ENCODE data around the gene EHD2.
"Not testable (repeated sequence)": the region's sequence is repeated elsewhere in the genome, so short reads cannot be mapped to it uniquely, and the experiment has no call there.

The EHD2 gene

DNA sequence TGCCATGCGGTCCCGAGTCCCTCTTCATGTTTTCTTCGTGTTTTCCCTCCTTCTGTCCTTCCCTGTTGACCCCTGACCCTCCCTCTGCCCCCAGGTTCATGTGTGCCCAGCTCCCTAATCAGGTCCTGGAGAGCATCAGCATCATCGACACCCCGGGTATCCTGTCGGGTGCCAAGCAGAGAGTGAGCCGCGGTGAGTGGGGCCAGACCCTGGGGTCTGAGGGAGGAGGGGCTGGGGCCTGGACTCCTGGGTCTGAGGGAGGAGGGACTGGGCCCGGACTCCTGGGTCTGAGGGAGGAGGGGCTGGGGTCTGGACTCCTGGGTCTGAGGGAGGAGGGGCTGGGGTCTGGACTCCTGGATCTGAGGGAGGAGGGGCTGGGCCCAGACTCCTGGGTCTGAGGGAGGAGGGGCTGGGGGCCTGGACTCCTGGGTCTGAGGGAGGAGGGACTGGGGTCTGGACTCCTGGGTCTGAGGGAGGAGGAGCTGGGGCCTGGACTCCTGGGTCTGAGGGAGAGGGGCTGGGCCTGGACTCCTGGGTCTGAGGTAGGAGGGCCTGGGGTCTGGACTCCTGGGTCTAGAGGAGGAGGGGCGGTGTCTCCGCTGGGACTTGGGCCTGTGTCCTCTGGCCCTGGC lies 5.3 kb downstream of the EHD2 start:
- not testable (repeated sequence) for DNase-seq

DNA sequence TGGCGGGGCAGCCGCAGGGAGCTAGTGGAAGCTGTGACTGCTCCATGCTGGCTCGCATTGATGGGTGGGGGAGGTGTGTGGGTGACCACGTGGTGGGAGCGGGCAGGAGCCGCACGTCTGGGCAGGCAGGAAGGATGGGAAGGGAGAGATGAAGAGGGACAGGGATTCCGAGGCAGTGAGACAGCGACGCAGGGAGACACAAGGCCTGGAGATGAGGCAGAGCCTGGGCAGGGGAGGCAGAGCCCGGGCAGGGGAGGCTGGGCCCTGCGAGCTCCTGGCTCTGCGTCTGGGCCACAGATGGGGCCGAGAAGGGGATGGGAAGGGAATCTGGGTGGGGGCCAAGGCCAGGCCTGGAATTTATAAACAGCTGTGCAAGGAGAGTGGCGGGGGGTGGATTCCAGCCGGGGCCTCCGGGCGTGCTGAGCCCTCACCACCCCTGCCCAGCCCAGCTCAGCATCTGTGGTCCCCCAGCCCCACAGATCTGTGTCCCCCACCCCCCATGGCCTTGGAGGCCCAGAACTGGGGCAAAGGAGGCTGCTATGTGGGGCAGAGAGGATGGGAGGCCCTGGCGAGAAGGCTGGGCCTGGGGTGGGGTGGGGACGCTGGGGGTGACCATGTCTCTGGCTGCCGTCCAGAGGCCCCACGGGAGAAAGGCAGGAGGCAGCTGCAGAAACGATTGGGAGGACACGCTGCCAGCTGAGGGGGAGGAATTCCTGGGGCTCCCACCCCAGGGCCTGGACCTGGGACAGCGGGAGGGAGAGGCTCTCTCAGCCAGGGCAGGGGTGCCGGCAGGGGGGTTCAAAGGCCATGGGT lies 6.0 kb downstream of the EHD2 start:
- no peak for DNase-seq

DNA sequence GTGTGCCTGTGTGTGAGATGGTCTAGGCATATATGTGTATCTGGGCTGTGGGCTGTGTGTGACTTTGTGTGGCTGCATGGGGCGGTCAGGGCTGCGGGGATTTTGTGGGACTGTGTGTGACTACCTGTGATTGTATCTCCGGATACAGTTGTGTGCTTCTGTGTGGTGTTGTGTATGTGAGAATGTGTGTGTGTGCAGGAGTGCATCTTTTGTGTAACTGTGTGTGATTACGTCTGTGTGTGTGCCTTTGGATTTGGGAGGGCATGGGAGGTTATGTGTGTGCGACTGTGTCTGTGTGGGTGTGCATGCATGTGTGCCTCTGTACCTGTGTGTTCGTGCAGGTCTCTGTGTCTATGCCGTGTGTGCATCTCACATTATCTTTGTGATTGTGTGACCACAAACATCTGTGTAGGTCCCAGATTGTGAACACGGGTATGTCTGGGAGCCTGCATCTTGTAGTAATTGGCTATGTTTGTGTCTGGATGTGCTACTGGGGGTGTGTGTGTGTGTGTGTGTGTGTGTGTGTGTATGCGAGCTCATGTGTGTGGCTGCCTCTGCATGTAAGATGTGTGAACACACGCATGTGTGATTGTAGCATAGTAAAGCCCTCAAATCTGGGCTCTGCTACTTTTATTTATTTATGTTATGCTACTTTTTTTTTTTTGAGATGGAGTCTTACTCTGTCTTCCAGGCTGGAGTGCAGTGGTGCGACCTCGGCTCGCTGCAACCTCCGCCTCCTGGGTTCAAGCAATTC lies 7.6 kb downstream of the EHD2 start:
- no peak for DNase-seq

DNA sequence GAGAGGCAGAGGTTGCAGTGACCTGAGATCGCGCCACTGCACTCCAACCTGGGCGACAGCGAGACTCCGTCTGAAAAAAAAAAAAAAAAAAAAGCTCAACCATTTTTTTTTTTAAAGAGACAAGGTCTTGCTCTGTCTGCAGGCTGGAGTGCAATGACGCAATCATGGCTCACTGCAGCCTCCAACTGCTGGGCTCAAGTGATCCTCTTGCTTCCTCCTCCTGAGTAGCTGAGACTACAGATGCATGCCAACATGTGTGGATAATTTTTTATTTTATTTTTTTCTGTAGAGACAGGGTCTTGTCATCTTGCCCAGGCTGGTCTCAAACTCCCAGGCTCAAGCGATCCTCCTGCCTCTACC lies 10.3 kb downstream of the EHD2 start:
- no peak for DNase-seq

DNA sequence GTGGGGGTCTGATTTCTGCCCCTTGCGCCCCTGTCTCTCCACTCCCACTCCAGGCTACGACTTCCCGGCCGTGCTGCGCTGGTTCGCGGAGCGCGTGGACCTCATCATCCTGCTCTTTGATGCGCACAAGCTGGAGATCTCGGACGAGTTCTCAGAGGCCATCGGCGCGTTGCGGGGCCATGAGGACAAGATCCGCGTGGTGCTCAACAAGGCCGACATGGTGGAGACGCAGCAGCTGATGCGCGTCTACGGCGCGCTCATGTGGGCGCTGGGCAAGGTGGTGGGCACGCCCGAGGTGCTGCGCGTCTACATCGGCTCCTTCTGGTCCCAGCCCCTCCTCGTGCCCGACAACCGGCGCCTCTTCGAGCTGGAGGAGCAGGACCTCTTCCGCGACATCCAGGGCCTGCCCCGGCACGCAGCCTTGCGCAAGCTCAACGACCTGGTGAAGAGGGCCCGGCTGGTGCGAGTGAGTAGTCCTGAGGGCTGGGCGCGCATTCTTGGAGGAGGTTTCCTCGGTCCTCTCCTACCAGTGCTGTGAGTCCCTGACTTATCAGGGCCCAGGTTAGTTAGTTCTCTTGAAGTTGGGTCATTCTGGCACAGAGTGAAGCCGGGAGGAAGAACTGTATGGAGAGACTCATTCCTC lies 12.7 kb downstream of the EHD2 start:
- no peak for DNase-seq

DNA sequence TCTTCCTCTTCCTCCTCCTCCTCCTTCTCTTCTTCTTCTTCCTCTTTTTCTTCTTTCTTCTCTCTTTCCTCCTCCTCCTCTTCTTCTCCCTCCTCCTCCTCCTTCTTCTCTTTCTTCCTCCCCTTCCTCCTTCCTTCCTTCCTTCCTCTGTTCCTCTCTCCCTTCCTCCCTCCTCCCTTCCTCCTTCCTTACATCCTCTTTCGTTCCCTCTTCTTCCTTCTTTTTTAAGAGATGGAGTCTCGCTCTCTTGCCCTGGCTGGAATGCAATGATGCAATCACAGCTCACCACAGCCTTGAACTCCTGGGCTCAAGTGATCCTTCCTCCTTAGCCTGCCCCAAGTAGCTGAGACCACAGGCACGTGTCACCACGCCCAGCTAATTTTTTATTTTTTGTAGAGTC lies 13.2 kb downstream of the EHD2 start:
- no peak for DNase-seq

DNA sequence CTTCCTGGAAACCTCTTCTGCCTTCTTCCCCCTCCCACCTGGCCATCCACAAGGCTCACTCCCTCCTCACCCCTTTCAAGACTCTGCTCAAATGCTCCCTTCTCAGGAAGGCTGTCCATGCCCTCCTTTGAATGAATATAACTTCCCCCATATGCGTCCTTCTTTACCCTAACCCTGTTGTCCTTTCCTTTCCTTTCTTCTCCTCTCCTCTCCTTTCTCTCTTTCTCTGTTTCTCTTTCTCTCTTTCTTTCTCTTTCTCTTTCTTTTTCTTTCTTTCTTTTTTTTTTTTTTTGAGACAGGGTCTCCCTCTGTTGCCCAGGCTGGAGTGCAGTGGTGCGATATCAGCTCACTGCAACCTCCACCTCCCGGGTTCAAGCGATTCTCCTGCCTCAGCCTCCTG lies 15.1 kb downstream of the EHD2 start:
- not testable (repeated sequence) for DNase-seq

DNA sequence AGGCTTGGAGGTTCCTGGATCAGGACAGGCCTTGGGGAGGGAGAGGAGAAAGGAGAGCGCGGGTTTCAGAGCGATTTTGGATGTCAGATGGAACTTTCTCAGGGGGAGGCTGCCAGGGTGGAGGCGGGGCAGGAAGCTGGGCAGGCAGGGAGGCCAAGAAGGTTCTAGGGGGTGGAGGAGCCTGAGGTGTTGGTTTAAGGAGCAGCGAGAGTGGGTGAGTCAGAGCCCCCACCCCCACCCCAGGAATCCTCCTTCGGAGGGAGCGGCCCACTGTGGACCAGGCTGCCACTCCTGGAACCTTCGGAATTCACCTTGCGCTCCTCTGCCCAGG lies 16.2 kb downstream of the EHD2 start:
- DNase-seq: no peak

DNA sequence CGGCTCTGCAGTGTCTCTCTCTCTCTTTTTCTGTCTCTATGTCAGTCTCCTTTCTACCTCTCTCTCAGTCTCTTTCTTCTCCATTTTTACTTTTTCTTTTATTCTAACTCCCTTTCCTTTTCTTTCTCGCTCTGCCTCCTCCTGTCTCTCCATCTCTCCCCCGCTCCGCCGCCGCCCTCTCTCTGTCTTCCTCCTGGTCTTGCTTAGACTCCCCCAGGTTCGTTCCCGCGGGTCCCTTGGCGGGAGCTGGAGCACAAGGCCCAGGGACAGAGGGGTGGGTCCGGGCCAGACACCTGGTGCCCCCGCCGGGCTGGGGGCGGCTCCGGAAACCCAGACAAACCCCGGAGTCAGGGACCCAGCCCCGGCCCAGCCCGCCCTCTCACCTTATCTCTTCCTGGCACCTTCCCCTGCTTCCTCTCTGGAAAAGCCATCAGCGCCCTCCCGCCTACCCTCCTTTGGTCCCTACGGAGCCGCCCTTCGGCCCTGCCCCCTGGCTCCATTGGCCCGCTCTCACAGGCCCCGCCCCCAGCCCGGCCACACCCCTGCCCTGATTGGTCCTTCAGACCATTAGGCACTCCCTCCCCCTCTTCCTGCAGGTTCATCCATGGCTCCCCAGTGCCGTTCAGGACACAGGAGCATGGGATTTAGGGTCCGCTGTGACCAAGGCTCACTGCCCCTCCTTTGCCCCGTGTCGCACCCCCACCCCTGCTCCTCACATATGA lies 16.7 kb downstream of the EHD2 start:
- DNase-seq: no peak

DNA sequence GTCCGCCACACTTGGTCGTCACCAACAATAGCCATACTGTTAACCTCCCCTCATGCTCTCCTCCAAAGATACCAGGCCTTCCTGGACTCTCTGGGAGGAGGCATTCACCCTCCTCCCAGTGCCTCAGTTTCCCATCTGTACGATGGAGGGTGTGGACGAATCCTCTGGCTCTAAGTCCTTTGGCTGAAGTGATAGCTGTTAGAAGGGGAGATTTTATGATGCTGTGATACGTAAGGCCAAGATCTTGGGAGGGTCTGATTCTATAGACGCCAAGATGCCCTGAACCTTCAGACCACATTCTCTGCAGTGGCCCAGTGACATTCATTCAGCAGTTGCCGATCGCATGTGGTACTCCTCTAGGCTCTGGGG lies 17.3 kb downstream of the EHD2 start:
- no peak for DNase-seq

DNA sequence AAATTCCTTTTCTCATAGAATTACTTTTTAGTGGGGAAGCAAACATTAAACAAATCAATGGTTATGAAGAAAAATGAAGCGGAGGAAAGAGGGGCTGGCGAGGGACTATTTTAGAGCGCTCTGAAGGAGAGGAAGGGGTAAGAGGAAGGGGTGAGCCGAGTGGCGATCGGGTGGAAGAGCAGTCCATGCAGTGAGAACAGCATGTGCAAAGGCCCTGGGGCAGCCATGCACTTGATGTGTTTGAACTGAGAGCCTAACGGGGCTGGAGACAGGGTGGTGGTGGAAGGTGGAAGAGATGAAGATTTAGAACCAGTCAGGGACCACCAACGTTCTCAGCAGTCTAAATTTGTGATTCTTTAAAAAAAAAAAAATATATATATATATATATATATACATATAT lies 17.7 kb downstream of the EHD2 start:
- no peak for DNase-seq

DNA sequence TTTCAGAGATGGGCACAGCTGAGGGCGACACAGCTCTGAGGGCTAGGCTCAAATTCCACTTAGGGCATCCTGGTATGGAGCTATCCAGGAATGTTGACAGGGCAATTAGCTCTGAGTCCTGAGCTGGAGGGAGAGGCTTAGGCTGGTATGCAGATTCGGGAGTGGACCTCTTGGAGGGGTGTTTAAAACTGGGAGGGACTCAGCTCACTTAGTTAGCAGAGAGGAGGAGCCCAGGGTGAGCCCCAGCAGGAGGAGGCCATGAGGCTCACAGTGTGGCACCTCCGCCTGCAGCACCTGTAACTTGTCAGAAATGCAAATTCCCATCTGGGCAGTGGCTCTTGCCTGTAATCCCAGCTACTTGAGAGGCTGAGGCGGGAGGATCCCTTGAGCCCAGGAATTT lies 21.9 kb downstream of the EHD2 start:
- no peak for DNase-seq

DNA sequence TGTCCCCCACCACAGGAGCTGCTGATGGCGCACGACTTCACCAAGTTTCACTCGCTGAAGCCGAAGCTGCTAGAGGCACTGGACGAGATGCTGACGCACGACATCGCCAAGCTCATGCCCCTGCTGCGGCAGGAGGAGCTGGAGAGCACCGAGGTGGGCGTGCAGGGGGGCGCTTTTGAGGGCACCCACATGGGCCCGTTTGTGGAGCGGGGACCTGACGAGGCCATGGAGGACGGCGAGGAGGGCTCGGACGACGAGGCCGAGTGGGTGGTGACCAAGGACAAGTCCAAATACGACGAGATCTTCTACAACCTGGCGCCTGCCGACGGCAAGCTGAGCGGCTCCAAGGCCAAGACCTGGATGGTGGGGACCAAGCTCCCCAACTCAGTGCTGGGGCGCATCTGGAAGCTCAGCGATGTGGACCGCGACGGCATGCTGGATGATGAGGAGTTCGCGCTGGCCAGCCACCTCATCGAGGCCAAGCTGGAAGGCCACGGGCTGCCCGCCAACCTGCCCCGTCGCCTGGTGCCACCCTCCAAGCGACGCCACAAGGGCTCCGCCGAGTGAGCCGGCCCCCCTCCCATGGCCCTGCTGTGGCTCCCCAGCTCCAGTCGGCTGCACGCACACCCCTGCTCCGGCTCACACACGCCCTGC lies 27.8 kb downstream of the EHD2 start:
- DNase-seq: no peak

DNA sequence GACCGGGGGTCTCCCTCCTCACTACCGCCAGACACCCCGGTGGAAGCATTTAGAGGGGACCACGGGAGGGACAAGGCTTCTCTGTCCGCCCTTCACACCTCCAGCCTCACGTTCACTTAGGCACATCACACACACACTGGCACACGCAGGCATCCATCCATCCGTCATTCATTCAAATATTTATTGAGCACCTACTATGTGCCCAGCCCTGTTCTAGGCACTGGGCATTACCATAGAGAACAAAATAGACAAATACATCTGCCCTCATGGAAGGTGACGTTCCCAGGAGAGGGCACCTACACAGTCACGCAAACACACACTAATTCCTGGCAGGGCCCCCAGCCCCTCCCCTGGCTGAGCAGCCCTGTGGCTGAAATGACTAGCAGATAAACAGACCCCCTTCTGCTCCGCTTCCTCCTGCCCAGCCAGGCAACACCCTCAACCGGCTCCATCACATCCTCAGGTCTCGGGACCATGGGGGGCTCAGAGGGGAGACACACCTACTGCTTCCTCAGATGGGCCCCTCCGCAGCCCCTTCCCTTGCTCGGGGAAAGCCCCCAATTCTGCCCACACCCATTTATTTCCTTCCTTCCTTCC lies 28.4 kb downstream of the EHD2 start:
- no peak for DNase-seq

DNA sequence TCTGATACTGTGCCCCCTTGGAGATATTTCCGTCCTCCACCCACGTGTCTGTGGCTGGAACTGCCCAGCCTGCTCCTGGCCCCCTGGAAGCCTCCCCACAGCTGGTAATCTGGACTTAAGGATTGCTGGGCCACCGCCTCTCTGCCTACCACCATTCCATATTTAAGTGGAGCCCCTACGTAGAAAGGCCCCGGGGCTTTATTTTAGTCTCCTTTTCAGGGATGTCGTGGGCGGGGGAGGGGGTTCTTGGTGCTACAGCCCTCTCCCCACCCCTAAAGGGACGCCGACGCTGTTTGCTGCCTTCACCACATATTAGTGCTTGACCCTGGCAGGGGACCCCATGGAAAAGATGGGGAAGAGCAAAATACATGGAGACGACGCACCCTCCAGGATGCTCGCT lies 29.4 kb downstream of the EHD2 start:
- no peak for DNase-seq

DNA sequence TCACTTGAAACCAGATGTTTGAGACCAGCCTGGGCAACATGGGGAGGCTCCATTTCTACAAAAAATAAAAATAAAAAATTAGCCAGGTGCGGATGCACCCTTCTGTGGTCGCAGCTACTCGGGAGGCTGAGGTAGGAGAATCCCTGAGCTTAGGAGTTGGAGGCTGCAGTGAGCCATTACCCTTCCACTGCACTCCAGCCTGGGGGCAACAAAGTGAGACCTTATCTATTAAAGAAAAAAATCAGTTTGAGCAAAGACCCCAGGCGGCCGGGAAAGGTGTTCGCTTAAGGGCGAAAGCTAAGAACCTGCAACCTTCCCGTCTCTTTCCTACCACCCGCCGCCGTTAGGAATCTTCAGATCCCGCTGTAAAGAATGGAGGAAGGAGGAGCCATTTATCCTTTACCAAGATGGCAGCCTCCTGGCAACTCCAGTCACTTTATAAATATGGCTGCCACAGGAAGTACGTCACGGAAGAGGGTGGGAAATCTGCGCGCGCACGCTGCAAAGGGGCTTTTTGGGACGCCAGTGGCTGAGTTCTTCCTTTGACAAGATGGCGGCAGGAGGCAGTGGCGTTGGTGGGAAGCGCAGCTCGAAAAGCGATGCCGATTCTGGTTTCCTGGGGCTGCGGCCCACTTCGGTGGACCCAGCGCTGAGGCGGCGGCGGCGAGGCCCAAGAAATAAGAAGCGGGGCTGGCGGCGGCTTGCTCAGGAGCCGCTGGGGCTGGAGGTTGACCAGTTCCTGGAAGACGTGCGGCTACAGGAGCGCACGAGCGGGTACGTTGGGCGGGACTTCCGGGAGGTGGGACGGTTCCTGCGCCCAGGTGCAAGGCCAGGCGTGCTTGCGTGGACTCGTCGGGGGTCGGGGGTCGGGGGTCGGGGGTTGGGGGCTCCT lies 32.0 kb downstream of the EHD2 start, which contains the start of gene NOP53:
TSS of gene NOP53 (plus strand) at position 537 of the 892 bp plus-strand sequence. CDS start at position 551, 14 bp downstream.
- DNase-seq: peak; percentile 93 to 97 (median 94)

DNA sequence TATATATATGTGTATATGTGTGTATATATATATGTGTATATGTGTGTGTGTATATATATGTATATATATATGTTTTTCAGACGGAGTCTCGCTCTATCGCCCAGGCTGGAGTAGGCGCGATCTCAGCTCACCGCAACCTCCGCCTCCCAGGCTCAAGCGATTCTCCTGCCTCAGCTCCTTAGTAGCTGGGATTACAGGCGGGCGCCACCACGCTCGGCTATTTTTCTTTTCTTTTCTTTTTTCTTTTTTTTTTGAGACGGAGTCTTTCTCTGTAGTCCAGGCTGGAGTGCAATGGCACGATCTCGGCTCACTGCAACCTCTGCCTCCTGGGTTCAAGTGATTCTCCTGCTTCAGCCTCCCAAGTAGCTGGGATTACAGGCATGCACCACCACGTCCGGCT lies 32.9 kb downstream of the EHD2 start:
- not testable (repeated sequence) for DNase-seq

DNA sequence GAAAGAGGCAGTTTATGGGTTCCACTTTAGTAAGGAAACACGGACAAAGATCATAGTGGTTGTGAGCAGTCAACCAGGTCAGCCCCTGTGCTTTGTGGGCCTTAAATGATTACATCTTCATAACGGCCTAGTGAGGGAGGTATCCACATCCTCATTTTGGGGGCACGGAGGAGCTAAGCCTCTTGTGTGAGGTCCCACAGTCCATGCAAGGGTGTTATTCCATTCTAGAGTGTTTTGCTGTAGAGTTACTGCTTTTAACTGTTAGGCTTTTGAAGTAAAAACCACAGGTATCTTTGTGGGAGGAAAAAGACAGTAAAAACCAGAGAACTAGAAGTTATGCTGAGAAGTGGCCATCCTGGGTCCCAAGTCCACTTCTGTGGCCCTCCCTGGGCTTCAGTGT lies 36.1 kb downstream of the EHD2 start:
- no peak for DNase-seq

DNA sequence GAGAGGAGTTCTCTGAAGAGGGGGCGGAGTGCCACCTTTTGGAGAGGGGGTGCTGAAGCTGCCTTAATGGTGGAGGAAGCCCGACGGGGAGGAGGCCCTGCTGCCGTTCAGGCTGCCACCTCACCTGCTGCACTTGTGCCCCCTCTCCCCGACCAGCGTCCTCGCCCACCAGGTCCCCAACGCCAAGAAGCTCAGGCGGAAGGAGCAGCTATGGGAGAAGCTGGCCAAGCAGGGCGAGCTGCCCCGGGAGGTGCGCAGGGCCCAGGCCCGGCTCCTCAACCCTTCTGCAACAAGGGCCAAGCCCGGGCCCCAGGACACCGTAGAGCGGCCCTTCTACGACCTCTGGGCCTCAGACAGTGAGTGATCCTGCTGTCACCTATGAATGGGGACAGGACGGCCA lies 37.5 kb downstream of the EHD2 start:
- no peak for DNase-seq

DNA sequence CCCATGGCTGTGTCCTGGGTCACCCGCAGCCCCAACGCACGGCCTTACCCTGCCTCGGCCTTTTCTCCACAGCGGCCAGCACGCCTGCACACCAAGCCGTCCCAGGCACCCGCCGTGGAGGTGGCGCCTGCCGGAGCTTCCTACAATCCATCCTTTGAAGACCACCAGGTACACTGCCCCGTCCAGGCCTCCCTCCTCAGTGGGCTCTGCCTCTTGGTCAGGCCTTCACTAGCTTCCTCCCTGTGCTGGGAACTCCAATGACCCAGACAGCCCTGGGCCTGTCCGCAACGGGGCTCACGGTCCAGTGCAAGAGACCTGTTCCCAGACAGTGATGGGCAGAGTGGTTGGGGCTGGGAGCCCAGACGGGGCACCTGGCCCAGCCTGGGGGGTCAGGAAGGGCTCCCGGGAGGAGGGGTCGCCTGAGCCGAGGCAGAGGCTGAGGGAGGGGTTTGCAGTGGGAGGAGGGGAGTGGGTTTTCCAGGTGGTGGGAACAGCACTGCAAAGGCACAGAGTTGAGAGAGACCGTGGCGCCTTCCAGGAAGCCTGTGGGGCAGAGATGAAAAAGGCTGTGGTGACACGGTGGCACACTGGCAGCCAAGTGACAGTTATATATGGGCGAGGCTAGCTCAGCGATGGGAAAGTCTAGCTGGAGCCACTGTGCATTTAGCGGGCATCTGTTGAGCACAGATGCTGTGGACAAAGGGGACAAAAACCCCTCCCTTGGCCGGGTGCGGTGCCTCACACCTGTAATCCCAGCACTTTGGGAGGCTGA lies 39.4 kb downstream of the EHD2 start:
- no peak for DNase-seq
